GM21717 (cell line): ENCODE results near the gene PARP8.
"Not testable (repeated sequence)": the region's sequence is repeated elsewhere in the genome, so short reads cannot be mapped to it uniquely, and the experiment has no call there.

ENCODE experiments used
- ATAC-seq: cut with Tn5 transposase; IDR thresholded peaks from one replicate; pipeline ENCODE4 v1.9.1; 2021; ENCODE audit warnings: mild to moderate bottlenecking, moderate library complexity; ENCODE audit not compliant: unreplicated experiment

Gene PARP8

GRCh38 chr5:50666261-50667022, at the start of gene PARP8:
TSS of gene PARP8 (plus strand) at chr5:50666637. CDS start at chr5:50667096, 459 bp downstream.
- ATAC-seq, result no peak

DNA sequence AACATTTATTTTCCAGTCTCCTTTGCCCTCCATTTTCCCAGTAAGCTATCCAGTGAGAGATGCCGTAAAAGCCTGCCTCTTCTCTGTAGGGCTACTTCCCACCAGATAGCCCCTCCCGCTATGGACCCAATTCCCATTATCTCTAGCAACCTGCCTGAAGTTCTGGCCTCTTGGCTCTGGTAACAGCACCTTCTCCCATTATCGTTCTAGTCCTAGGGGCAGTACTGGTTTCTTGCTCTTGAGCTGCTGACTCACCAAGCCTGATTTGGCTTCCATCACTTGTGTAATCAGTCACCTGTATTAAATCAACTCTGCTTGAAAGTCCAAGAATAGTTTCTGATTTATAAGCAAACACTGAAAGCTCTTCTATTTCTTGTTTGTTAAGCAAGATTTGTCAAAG, 42.8 kb upstream of the PARP8 start:
- no peak for ATAC-seq

GRCh38 chr5:50634866-50635265, 31.6 kb upstream of the PARP8 start:
- ATAC-seq, result not testable (repeated sequence)

GRCh38 chr5:50637576-50637975, 28.9 kb upstream of the PARP8 start:
- ATAC-seq, result not testable (repeated sequence)

DNA sequence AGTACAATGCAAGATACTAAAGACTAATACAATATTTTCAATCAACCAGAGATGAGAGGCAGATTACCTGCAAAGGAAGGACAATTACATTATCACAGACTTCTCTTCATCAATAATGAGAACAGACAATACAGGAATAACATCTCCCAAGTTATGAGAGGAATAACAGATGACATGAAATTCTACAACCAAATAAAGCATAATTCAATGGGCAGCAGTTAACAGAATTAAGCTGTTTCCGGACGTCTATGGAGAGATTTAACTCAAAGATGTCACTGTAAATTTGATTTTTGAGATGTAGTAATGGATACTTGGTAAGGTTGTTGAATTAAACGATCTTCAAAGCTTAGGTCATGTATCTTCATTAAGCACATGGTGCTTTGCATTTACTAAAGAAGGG, 19.8 kb upstream of the PARP8 start:
- ATAC-seq, result no peak

- ATAC-seq, result no peak
Measured at GRCh38 chr5:50647726-50648125, 18.7 kb upstream of the PARP8 start.

DNA sequence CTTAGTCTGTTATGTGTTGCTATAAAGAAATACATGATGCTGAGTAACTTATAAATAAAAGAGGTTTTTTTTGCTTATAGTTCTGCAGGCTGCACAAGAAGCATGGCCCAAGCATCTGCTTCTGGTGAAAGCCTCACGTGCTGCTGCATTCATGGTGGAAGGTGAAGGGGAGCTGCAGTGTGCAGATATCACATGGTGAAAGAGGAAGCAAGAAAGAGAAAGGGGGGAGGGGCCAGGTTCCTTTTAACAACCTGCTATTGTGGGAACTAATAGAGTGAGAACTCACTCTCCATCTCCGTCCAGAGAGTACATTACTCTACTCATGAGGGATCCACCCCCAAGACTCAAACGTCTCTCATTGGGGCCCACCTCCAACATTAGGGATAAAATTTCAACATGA, 12.5 kb upstream of the PARP8 start:
- ATAC-seq, result peak; percentile 99

DNA sequence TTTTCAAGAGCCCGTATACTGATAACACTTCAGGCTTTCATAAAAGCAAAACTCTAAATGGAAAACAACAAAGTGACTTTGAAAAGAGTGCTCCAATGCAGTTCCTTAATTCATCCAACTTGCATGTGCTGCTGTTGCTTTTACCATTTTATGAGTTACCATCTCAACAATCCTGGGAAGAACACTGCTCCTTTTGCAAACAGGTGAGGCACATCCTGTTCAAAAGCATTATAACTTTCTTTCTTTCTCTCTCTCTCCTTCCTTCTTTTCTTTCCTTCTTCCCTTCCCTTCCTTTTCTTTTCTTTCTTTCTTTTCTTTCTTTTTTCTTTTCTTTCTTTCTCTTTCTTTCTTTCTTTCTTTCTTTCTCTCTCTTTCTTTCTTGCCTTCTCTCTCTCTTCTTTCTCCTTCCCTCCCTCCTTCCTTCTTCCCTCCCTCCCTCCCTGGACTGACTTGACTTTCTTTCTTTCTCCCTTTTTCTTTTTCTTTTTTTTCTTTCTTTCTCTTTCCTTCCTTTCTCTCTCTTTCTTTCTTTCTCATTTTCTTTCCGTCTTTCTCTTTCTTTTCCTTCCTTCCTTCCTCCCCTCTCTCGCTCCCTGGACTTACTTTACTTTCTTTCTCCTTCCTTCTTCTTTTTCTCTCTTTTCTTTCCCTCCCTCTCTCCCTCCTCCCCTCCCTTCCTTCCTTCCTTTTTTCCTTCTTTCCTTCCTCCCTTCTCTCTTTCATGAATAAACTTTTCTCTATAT, 11.2 kb upstream of the PARP8 start:
- ATAC-seq, result no peak

DNA sequence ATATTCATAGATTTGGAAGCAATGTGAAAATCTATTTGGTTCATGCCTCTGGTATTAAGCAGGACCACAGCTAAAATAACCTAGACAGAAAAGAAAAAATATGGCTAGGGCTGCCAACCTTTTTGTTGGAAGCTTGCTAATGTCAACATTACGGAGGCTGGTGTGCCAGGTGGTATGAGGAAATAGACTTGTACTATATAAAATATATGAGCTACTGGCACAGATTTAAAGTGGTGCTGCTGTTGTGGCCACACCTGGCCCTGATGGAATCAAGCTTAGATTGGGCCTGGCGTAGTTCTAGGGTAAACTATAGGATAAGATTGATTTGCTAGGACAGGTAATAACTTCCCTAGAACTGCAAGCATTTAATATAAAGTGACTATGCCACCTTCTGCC, 10.6 kb upstream of the PARP8 start:
- no peak for ATAC-seq

DNA sequence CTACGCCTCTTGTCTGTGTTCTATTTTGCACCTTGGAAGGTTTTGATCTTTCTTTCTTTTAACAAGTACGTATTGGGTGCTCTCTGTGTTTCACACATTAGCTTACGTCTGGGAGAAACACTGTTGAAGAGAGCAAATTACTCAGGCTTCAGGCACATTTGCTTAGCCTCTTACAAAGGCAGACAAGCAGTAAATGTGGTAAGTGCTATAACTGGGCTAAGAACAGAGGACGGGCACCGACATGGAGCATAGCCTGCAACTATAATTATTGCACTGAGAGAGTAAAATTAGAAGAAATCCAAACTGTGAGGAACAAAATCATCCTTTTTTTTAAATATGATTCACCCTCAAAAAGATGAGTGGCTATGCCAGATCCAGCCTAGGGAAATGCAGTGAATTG, 9.4 kb upstream of the PARP8 start:
- ATAC-seq, result no peak

DNA sequence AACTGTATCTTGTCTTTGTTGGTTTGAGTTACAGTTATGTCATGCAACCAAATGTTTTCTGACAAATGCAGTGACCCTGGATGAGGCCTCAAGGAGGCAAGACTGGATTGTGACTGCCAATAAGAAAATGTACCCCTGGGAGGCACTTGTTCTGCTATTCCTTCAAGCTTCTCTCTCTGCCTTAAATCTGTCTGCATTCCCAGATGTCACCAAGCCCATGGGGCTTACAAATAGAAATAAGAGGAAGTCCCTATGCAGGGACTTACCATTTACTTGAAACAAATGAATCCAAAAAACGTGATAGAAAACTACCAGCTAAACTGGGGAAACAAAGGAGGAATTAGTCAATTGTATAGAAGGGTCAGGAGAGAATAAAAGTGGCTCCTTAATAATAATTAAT, 8.2 kb upstream of the PARP8 start:
- ATAC-seq, result no peak

DNA sequence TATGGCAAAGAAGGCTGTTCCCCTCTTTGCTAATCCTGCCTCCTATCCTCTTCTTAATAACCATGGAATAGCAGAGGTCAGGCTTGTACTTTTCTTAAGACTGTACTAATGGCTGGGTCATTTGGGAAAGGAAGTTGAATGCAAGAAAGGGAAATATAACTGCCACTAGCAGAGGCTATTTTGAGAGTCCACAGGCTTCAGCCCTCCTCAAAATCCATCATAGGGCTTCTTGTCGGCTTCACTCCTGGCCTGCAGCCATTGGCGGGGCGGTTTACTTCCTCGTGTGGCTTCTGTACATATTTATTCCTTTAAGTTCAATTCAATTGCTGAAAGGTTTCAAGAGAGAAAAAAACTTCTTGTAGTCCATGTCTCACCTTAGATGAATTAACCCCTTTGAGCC, 2.8 kb upstream of the PARP8 start:
- no peak for ATAC-seq

DNA sequence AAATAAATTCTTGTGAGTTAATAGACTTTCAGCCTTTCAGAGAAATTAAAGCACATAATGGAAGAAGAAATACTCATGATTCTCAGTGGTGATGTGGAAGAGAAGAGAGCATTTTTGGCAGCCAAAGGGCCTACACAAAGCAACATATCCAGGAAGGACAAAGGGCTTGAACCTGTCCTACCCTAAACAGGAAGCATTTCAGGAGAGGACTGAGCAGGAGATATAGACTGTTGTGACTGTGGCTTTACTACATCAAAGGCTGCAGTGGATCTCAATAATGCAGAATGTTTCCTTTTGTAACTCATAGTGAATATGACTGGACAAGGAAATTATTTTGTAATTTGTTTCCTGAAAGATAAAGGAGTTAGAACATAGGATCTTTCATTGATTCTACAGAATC, 1.3 kb upstream of the PARP8 start:
- no peak for ATAC-seq

DNA sequence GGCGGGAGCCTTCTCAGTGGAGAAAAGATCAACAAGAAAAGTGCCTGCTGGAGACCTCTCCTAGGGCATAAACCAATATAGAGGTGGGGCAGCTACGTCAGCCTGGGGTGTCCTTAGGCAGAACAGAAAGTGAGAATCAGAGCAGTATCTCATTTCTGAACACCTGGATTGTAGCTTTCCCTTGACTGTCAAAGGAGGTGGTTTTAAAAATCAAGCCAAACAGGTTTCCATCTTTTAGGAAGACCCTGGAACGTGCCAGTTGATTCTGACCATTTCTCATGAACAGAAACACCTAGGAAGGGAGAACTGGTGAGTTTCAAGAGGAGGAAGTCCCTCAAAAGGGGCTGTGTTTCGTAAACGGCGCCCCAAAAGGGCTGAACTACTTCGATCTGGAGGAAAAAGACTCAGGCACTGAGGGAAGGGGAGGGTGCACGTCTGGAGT, 655 bp upstream of the PARP8 start:
- not testable (repeated sequence) for ATAC-seq

GRCh38 chr5:50667023-50667652, 701 bp downstream of the PARP8 start:
- ATAC-seq, result peak; percentile 50

- ATAC-seq, result peak; percentile 91
Measured at GRCh38 chr5:50667653-50668595, 1.5 kb downstream of the PARP8 start.

- ATAC-seq, result not testable (repeated sequence)
Measured at GRCh38 chr5:50668636-50669035, 2.2 kb downstream of the PARP8 start.

- ATAC-seq, result no peak
Measured at GRCh38 chr5:50672663-50673062, 6.2 kb downstream of the PARP8 start.

DNA sequence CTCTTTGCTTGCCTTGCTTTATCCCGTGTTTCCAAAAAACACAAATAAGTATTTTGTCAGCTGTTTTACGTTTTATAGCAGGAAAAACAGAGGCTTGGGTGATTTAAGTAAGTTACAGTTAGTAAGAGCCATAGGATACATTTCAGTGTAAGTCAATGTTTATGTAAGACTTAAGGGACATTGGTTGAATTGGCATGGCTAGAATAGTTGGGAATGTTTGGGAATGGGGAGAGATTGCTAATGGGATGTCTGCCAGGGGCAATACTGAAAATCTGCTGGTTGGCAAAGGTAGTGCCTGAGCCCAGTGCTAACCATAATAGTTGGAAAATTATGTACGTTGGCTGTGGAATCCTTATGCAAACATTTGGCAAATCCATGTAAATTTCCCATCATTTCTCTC, 7.0 kb downstream of the PARP8 start:
- ATAC-seq, result not testable (repeated sequence)

DNA sequence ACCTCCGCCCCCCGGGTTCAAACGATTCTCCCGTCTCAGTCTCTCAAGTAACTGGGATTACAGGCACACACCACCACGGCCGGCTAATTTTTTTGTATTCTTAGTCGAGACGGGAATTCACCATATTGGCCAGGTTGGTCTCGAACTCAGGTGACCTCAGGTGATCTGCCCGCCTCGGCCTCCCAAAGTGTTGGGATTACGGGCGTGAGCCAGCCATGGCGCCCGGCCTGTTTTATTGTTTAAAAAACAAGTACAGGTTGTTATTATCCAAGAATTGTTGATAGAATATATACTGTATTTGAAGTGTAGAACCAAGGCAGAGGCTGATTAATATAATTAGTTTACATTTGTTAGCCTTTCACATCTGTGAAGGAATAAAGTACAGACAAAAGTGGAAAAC, 8.9 kb downstream of the PARP8 start:
- ATAC-seq, result no peak

GRCh38 chr5:50679554-50679953, 13.1 kb downstream of the PARP8 start:
- not testable (repeated sequence) for ATAC-seq
